HCT116 (cell line): ENCODE data around the gene TKTL2. TPM values are rescaled to one million over a fixed set of nuclear protein-coding genes. Genes with fewer than 3 reads are reported as not detected.

ENCODE experiments used
- ATAC-seq: fragments of 200-7000 bp; cut with Tn5 transposase; 2 replicates; pipeline ENCODE4 v1.9.1; 2020; ENCODE audit warnings: mild to moderate bottlenecking, moderate library complexity
- BruUV-seq: library from RNA; stranded (reverse); fragments of 400-500 nt; replicated peaks from 2 replicates; lab custom pipeline; 2021; lab: Mats Ljungman, UMichigan
- CTCF ChIA-PET: fragments of 300-600 bp; sonication (Branson Sonifier 250); formaldehyde crosslinking; loops from one replicate; lab custom pipeline; 2021; ENCODE audit warnings: antibody characterized with exemption; lab: Charles Lee
- POLR2A ChIA-PET: fragments of 300-600, 350-600 bp; sonication (Branson Sonifier 250); formaldehyde crosslinking; loops from one replicate; lab custom pipeline; 2021; ENCODE audit warnings: antibody characterized with exemption; lab: Charles Lee
- RAD21 ChIA-PET, 2 experiments: fragments of 300-600 bp; sonication (Branson Sonifier 250); formaldehyde crosslinking; loops; one replicate each; lab custom pipeline; 2023; ENCODE audit warnings: low total read pairs in 2 of 2; ENCODE audit not compliant: uncharacterized antibody in 2 of 2, unreplicated experiment in 2 of 2, low non-redundant PET in 1 of 2; lab: Charles Lee
- DNase-seq: peaks from one replicate; pipeline ENCODE4 v3.0.0-alpha.2; 2010; ENCODE audit warnings: low read depth, low spot score
- H2AFZ ChIP-seq: fragments of 200-600 bp; shearing (Covaris generic), sonication (generic); 2 replicates; pipeline ENCODE4 v1.6.1; 2017; ENCODE audit warnings: low read depth, mixed run types, mixed read lengths, antibody characterized with exemption, low read length; ENCODE audit not compliant: poor library complexity, severe bottlenecking
- H3K27ac ChIP-seq: 2 replicates; pipeline ENCODE4 v1.5.1; 2012; ENCODE audit warnings: low read depth, low read length
- H3K27me3 ChIP-seq: fragments of 200-600 bp; sonication (generic); 2 replicates; pipeline ENCODE4 v1.6.1; 2016; ENCODE audit warnings: mixed run types, low read length, mixed read lengths; ENCODE audit not compliant: insufficient read depth
- H3K36me3 ChIP-seq, 2 experiments: fragments of 200-500 bp in 1 of 2; fragments of 200-600 bp in 1 of 2; sonication (Bioruptor generic) in 1 of 2; sonication (generic) in 1 of 2; 2 replicates each; pipeline versions ENCODE4 v1.5.1 to v1.6.1; 2014 to 2016; ENCODE audit warnings: low read length in 2 of 2, inconsistent platforms in 1 of 2, mixed read lengths in 1 of 2, mixed run types in 1 of 2; ENCODE audit not compliant: insufficient read depth in 2 of 2, control insufficient read depth in 1 of 2
- H3K4me1 ChIP-seq, 2 experiments: fragments of 200-600 bp in 1 of 2; sonication (generic) in 1 of 2; 2 replicates each; pipeline versions ENCODE4 v1.5.1 to v1.6.1; 2012 to 2017; ENCODE audit warnings: low read length in 2 of 2, inconsistent platforms in 1 of 2, mild to moderate bottlenecking in 1 of 2, mixed read lengths in 1 of 2, mixed run types in 1 of 2, moderate library complexity in 1 of 2; ENCODE audit not compliant: insufficient read depth in 2 of 2, control insufficient read depth in 1 of 2
- H3K4me2 ChIP-seq: fragments of 200-600 bp; sonication (generic); 2 replicates; pipeline ENCODE4 v1.6.1; 2017; ENCODE audit warnings: mixed run types, low read length, mixed read lengths
- H3K4me3 ChIP-seq, 2 experiments: fragments of 200-600 bp in 1 of 2; sonication (generic) in 1 of 2; replicated peaks in 1 of 2; 2 replicates each; pipeline ENCODE4 v1.5.1; 2011 to 2016; ENCODE audit warnings: low read length in 2 of 2, control low read depth in 1 of 2, low read depth in 1 of 2, mild to moderate bottlenecking in 1 of 2, mixed read lengths in 1 of 2, mixed run types in 1 of 2
- H3K79me2 ChIP-seq: fragments of 200-600 bp; sonication (generic); 2 replicates; pipeline ENCODE4 v1.6.1; 2017; ENCODE audit warnings: mild to moderate bottlenecking, mixed run types, low read length, moderate library complexity, mixed read lengths; ENCODE audit not compliant: insufficient read depth
- H3K9ac ChIP-seq: fragments of 200-600 bp; sonication (generic); 2 replicates; pipeline ENCODE4 v1.6.1; 2016; ENCODE audit warnings: low read length, mixed read lengths
- H3K9me2 ChIP-seq: fragments of 200-600 bp; sonication (generic), shearing (Covaris generic); 2 replicates; pipeline ENCODE4 v1.6.1; 2017; ENCODE audit warnings: mixed run types, mild to moderate bottlenecking, moderate library complexity; ENCODE audit not compliant: insufficient read depth
- H3K9me3 ChIP-seq, 2 experiments: fragments of 200-500 bp in 1 of 2; fragments of 200-600 bp in 1 of 2; sonication (Bioruptor generic) in 1 of 2; sonication (generic) in 1 of 2; 2 replicates each; pipeline ENCODE4 v1.6.1; 2014 to 2017; ENCODE audit warnings: low read length in 2 of 2, mixed read lengths in 2 of 2, inconsistent platforms in 1 of 2, low read depth in 1 of 2, mild to moderate bottlenecking in 1 of 2, mixed run types in 1 of 2, moderate library complexity in 1 of 2; ENCODE audit not compliant: control insufficient read depth in 1 of 2, insufficient read depth in 1 of 2
- H4K20me1 ChIP-seq: fragments of 200-600 bp; sonication (generic), shearing (Covaris generic); 2 replicates; pipeline ENCODE4 v1.6.1; 2017; ENCODE audit warnings: mixed run types, mild to moderate bottlenecking, moderate library complexity; ENCODE audit not compliant: insufficient read depth
- ATF3 ChIP-seq: IDR thresholded peaks from 2 replicates; pipeline ENCODE4 v1.6.1; 2012
- CEBPB ChIP-seq: IDR thresholded peaks from 2 replicates; pipeline ENCODE4 v1.6.1; 2012; ENCODE audit warnings: low read depth
- CTCF ChIP-seq, 3 experiments: fragments of 200-600 bp in 1 of 3; sonication (generic) in 1 of 3; IDR thresholded peaks in 2 of 3; conservative IDR thresholded peaks in 1 of 3; 2 replicates each; pipeline ENCODE4 v1.5.1; 2012 to 2017; ENCODE audit warnings: low read depth in 2 of 3, low read length in 2 of 3, antibody characterized with exemption in 1 of 3, borderline replicate concordance in 1 of 3, control low read depth in 1 of 3, mild to moderate bottlenecking in 1 of 3, mixed read lengths in 1 of 3, mixed run types in 1 of 3, moderate library complexity in 1 of 3; ENCODE audit not compliant: insufficient read depth in 1 of 3
- EZH2 ChIP-seq: fragments of 200-600 bp; sonication (generic); IDR thresholded peaks from 2 replicates; pipeline ENCODE4 v1.6.1; 2017; ENCODE audit warnings: antibody characterized with exemption, mixed run types
- EZH2phosphoT487 ChIP-seq: fragments of 200-600 bp; IDR thresholded peaks from 2 replicates; pipeline ENCODE4 v1.6.1; 2018; ENCODE audit warnings: antibody characterized with exemption, borderline replicate concordance
- FOSL1 ChIP-seq: IDR thresholded peaks from 2 replicates; pipeline ENCODE4 v1.6.1; 2012; ENCODE audit warnings: low read depth
- JUND ChIP-seq: IDR thresholded peaks from 2 replicates; pipeline ENCODE4 v1.6.1; 2012
- MAX ChIP-seq: IDR thresholded peaks from 2 replicates; pipeline ENCODE4 v1.6.1; 2012
- POLR2A ChIP-seq: IDR thresholded peaks from 2 replicates; pipeline ENCODE4 v1.7.0; 2011; ENCODE audit warnings: borderline replicate concordance; ENCODE audit not compliant: insufficient read depth, insufficient read length; ENCODE audit errors: extremely low read depth
- RAD21 ChIP-seq: IDR thresholded peaks from 2 replicates; pipeline ENCODE4 v1.6.1; 2012; ENCODE audit warnings: low read depth, mild to moderate bottlenecking
- REST ChIP-seq: IDR thresholded peaks from 2 replicates; pipeline ENCODE4 v1.6.1; 2012; ENCODE audit warnings: low read depth
- SRF ChIP-seq: IDR thresholded peaks from 2 replicates; pipeline ENCODE4 v1.6.1; 2012; ENCODE audit warnings: low read depth
- TCF7L2 ChIP-seq: IDR thresholded peaks from 2 replicates; pipeline ENCODE4 v1.7.0; 2011; ENCODE audit warnings: borderline replicate concordance, inconsistent platforms; ENCODE audit not compliant: insufficient read depth, insufficient read length; ENCODE audit errors: extremely low read depth
- ZBTB33 ChIP-seq: IDR thresholded peaks from 2 replicates; pipeline ENCODE4 v1.6.1; 2011; ENCODE audit warnings: mild to moderate bottlenecking, low read length, moderate library complexity; ENCODE audit not compliant: insufficient replicate concordance; ENCODE audit errors: extremely low read depth
- ZFX ChIP-seq: fragments of 450-650 bp; IDR thresholded peaks from 2 replicates; pipeline ENCODE4 v1.6.1; 2017
- ZNF274 ChIP-seq: fragments of 200-500 bp; sonication (Bioruptor generic); IDR thresholded peaks from 2 replicates; pipeline ENCODE4 v1.6.1; 2014; ENCODE audit warnings: mild to moderate bottlenecking, low read depth, low read length, inconsistent platforms
- intact Hi-C: fragments of 100-400 bp; cut with micrococcal nuclease; formaldehyde crosslinking; loops from 2 replicates; pipeline ENCODE4 v1.10.0; 2022
- total RNA-seq: library from RNA; stranded (reverse); gene quantifications from one replicate; pipeline ENCODE4 v1.2.1, GENCODE V29; 2021; ENCODE audit not compliant: unreplicated experiment

Gene TKTL2
- total RNA-seq, 1 experiment from 2014 or later, result not detected

- intact Hi-C loops, result loop anchor here (5.0 to 10.0 kb wide), 3 partner anchors 195 to 1255 kb away; partner anchors contain the start of gene NAF1
- RAD21 ChIA-PET, result no interaction called here
- TF ChIP-seq JUND, result no peak
- TF ChIP-seq ZNF274, result no peak
- no peak for TF ChIP-seq FOSL1
- no peak for TF ChIP-seq TCF7L2
- no peak for TF ChIP-seq REST
- TF ChIP-seq ZBTB33, result no peak
- no peak for TF ChIP-seq EZH2phosphoT487
- no peak for TF ChIP-seq POLR2A
- TF ChIP-seq MAX, result no peak
- no peak for TF ChIP-seq SRF
- TF ChIP-seq ZFX, result no peak
- no peak for TF ChIP-seq CTCF (IDR thresholded peaks at IDR 0.05 in 2 of 3, conservative IDR thresholded peaks at IDR 0.05 in 1 of 3; ENCODE audit: borderline replicate concordance in 1 of 3, insufficient read depth in 1 of 3, low read depth in 2 of 3, low read length in 2 of 3)
- TF ChIP-seq CEBPB, result no peak
- no peak for TF ChIP-seq EZH2
- no peak for TF ChIP-seq ATF3
- TF ChIP-seq RAD21, result no peak
- Histone ChIP-seq H3K27ac (no peak overlapping the region), H4K20me1 (no peaks in the 10 kb centered on the region), H3K36me3 (no peaks in the 10 kb centered on the region), H3K4me3 (no peak overlapping the region), H3K79me2 (peaks cover 5% of the 10 kb centered on the region), H3K4me1 (peaks cover 6 to 15% of the 10 kb centered on the region in 2 experiments; a peak in 3 of 4 replicates), H3K9ac (no peak overlapping the region), H3K4me2 (no peak overlapping the region), H2AFZ (no peak overlapping the region), H3K9me2 (no peaks in the 10 kb centered on the region), H3K27me3 (no peaks in the 10 kb centered on the region), H3K9me3 (no peaks in the 10 kb centered on the region)
- CTCF ChIA-PET, result no interaction called here
- no TSS peak for BruUV-seq
- DNase-seq, result no peak
- no peak for ATAC-seq
- POLR2A ChIA-PET, result no interaction called here
Observed at GRCh38 chr4:163489929-163490328, 16.4 kb upstream of the TKTL2 start.
